GM12865 (cell line): ENCODE results near the gene RAD50.

Experiments used
- DNase-seq: peaks from one replicate; pipeline ENCODE4 v3.0.0; 2010; ENCODE audit warnings: low read depth
- H3K4me3 ChIP-seq: 2 replicates; pipeline ENCODE4 v1.5.1; 2011; ENCODE audit warnings: mild to moderate bottlenecking, low read depth, low read length, control low read depth
- CTCF ChIP-seq: IDR thresholded peaks from 2 replicates; pipeline ENCODE4 v1.5.1; 2011; ENCODE audit warnings: low read length, control low read depth, low read depth, inconsistent platforms; ENCODE audit not compliant: insufficient read depth; ENCODE audit errors: missing control alignments

Gene RAD50

GRCh38 chr5:132692632-132692967, 135.8 kb downstream of the RAD50 start:
- no peak overlapping the region for H3K4me3 ChIP-seq
- no peak for DNase-seq
- TF ChIP-seq CTCF = no peak
